Adrenal gland (tissue), 5 donors: ENCODE data around the gene CHST2.

Experiments used
- CTCF ChIP-seq, 6 experiments: fragments of 450-650 bp in 4 of 6; fragments of 200-600 bp in 2 of 6; sonication (generic) in 1 of 6; IDR thresholded peaks; 1 replicate in 5 of 6; 2 replicates in 1 of 6; pipeline versions ENCODE4 v1.5.1 to v1.8.0; 2016 to 2021; ENCODE audit warnings: antibody characterized with exemption in 6 of 6, mild to moderate bottlenecking in 2 of 6, moderate library complexity in 1 of 6
- POLR2A ChIP-seq, 2 donors: fragments of 450-650 bp; IDR thresholded peaks; one replicate each; pipeline ENCODE4 v1.6.1; 2017; ENCODE audit warnings: antibody characterized with exemption in 2 of 2, mild to moderate bottlenecking in 2 of 2, moderate library complexity in 1 of 2
- donor health status: DM: no; HTN: no; CAD: no.

DNA sequence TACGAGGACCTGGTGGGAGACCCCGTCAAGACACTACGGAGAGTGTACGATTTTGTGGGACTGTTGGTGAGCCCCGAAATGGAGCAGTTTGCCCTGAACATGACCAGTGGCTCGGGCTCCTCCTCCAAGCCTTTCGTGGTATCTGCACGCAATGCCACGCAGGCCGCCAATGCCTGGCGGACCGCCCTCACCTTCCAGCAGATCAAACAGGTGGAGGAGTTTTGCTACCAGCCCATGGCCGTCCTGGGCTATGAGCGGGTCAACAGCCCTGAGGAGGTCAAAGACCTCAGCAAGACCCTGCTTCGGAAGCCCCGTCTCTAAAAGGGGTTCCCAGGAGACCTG lies 2.5 kb downstream of the CHST2 start:
- TF ChIP-seq CTCF (IDR thresholded peaks at IDR 0.05) (no peak), POLR2A (IDR thresholded peaks at IDR 0.05) (no peak)
